ENCODE results near the gene MYOF.
A peak's percentile ranks its signal among the peaks of the same experiment; 100 is the strongest.
"Not testable (repeated sequence)": the region's sequence is repeated elsewhere in the genome, so short reads cannot be mapped to it uniquely, and the experiment has no call there.

MYOF gene

GRCh38 chr10:93336110-93336509, 146.0 kb downstream of the MYOF start:
- no peak for DNase-seq

DNA sequence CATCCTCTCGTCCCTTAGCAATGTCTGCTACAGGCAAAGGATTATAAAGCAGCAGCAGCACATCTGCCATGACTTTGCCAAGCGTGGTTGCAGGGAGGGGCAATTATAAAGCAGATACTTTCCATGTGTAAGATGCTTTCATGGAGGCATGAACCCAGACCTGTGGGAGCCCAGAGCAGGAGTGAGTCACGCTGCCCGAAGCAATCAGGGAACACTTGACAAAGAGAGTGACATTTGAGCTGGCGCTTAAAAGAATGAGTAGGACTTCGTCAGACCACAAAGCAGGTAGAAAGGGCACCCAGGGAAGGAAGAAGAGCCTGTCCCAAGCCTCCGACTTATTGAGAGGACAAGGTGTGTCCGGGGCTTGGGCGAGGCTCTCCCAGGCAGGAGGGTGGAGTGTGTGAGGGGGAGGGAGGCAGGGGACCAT, 147.2 kb downstream of the MYOF start:
- peak; percentile 19 for DNase-seq

DNA sequence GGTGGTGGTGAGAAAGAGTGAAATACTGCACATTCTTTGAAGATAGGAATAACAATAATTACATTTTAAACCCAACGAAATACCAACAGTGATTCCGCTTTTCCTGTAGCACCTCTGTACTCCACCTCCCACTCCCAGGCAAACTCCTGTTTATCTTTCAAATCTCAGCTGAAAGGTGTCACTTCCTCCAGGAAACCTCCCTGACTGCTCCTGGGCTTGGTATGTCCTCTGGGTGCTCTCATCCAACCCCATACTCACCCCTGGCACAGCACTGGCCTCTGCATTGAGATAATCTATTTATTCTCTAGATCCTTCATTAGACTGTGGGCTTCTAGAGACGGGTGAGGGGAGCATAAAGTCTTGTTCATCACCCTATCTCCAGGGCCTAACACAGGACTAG, 148.0 kb downstream of the MYOF start:
- no peak for DNase-seq

DNA sequence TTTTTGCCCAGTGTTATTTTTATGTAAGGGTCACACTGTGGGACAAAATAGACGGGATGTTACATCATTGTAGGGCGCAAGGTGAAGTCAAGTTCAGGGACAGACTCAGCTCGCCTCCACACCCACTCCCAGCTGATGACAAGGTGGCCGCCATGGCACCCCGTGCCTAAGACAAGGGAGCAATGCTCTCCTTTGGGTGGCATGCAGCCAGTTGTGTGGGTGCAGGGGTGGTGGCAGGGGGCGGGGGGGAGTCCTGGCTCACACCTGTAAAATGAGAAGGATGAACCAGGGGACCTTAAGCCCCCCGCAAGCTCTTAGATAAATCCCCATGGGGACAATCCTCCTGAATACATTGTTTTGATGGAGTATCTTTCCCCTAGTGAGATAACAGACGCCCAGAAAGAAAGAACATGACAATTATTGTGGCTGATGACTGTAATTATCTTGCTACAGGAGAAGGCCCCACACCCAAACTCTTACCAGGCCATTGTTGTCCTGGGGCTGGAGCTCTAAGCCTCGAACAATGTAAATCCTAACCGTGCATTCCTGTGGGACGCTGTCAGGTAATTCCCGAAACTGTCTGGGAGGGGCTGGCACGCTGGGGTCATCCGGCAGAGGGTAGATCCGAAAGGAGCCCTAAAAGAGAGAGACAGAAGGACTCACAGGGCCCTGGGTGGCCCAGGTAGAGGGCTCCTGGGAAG, 148.7 kb downstream of the MYOF start:
- peak; percentile 71 for DNase-seq

- DNase-seq: no peak
Observed at GRCh38 chr10:93330824-93331223, 151.3 kb downstream of the MYOF start.

GRCh38 chr10:93319896-93320295, 162.2 kb downstream of the MYOF start:
- DNase-seq: peak; percentile 6

DNA sequence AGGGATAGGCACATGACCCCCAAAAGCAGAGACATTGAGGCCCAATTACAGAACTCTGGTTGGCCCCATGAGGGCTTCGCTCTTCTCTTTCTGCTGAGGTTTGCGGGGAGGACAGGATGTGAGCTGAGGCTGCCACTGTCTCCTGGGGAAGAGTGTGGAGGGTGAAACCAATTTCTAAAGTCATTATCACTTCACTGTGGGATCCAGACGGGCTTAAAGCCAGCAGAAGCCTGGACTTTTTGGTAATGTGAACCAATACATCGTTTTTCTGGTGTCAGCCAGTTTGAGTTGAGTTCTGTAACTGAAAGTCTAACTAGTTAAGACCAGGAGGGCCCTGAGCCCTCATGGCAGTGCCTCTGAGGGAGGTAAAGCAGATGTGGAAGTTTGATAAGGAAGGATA, 163.0 kb downstream of the MYOF start:
- DNase-seq: no peak

- no peak for DNase-seq
Observed at GRCh38 chr10:93315246-93315645, 166.9 kb downstream of the MYOF start.

GRCh38 chr10:93314656-93315055, 167.5 kb downstream of the MYOF start:
- not testable (repeated sequence) for DNase-seq

- no peak for DNase-seq
Observed at GRCh38 chr10:93313798-93314197, 168.3 kb downstream of the MYOF start.

DNA sequence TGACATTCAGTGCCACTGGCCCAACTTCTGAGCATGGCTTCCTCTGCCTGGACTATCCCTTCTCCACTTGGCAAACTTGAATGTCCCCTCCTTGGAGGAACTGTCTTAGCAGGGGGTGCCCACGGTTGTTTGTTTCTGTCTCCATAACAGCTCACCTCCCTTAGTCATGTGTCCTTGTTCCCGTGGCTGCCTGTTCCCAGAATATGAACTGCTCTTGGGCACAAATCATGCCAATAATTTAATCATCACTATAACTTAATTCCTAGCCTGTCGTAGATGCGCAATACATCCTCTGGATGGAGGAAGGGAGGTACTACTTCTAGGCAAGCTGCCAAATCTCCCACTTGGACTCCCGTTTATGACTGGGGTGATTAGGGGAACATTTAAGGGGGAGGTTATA, 173.1 kb downstream of the MYOF start:
- no peak for DNase-seq

GRCh38 chr10:93305122-93305521, 177.0 kb downstream of the MYOF start:
- no peak for DNase-seq

- no peak for DNase-seq
Observed at GRCh38 chr10:93300981-93301380, 181.2 kb downstream of the MYOF start.

- DNase-seq: peak; percentile 4
Observed at GRCh38 chr10:93300288-93300917, 181.7 kb downstream of the MYOF start.

GRCh38 chr10:93299606-93300287, 182.4 kb downstream of the MYOF start:
- no peak for DNase-seq

GRCh38 chr10:93299195-93299594, 182.9 kb downstream of the MYOF start:
- DNase-seq: no peak

GRCh38 chr10:93296151-93296550, 186.0 kb downstream of the MYOF start:
- DNase-seq: no peak

- no peak for DNase-seq
Observed at GRCh38 chr10:93293999-93294398, 188.1 kb downstream of the MYOF start.

- DNase-seq: no peak
Observed at GRCh38 chr10:93290661-93291354, 191.3 kb downstream of the MYOF start.

DNA sequence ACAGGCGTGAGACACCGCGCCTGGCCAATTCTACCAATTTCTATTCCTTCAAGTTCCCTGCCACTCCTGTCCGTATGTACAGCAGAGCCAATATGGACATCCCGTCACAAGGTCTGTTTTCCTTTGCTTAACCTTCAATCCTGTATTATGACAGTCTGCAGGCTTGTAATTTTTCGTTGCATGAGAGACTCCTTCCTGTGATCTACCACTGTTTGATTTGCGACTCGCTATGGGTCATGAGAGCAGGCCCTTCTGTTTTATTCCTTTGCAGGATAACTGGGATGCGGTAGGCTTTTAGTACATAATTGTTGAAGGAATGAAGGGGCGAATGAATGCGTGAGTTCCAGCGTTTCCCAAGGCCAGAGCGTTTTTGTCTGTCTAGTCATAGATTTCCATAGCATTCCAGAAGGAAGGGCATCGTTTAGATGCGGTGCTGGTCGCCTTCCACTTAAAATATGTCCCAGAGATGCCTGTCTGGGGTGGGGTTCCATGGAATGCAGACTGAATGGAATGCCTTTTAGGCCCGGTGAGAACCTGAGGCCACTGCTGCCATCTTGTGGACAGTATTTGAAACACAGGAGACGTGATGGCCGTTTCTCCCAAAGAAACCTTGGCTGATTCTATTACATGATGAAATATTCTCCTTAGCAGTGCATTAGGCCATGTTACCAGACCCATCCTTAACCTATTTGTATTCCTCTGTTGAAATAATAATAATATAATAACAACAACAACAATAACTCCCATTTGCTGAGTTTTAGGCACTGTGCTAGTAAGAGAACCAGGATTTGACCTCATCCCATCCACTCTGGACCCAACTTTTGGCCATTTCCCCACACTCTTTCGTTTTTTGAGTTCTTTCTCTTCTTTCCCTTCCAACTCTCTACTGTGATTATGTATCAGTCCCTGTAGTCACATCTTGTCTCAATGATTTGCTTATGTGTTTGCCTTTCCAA, 193.2 kb downstream of the MYOF start:
- peak; percentile 9 for DNase-seq

DNA sequence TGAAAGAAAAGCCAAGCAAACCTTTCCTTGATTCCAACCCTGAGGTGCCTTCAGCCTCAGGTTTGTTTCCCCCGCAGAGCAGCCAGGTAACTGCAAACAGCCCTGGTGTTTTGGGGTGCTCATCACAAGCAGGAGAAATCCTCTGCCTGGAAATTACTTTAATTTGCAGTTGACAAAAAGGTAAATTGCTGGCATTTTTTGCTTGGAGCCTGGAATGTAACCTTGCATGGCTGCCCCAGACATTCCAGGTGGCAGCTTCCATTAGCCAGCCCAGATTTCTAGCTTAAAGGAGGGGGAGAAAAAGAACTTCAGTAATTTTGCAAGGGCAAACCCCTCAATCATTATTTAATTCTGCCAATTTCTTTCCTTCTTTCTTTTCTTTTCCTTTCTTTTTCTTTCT, 194.4 kb downstream of the MYOF start:
- no peak for DNase-seq

DNA sequence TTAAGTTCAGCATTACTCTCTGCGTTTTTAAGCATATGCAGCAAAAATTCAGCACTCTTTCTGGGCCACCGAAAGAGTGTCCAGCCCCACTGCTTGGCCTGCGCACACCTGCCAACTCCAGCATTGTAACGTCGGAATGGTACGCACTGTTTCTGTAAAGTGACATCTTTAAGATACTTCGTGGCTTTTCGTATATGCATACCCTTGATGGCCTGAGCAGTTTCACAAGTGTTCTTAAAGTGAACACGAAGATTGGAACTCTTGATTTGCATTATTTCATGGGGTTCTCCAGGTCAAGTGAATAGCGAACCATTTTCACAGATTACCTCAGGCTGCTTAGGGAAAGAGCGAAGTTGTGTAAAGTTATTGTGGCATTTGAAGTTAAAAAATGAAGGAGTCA, 197.9 kb downstream of the MYOF start:
- DNase-seq: not testable (repeated sequence)
